Smooth muscle cell (in vitro differentiated cells): ENCODE measurements around the gene FAT1. TPM values are rescaled to one million over a fixed set of nuclear protein-coding genes. Genes with fewer than 3 reads are reported as not detected.

Experiments used
- DNase-seq: peaks from one replicate; lab custom pipeline; 2025; ENCODE audit not compliant: unreplicated experiment; lab: John Stamatoyannopoulos, UW
- H2AFZ ChIP-seq: fragments of 200-600 bp; sonication (generic); 2 replicates; pipeline ENCODE4 v1.6.0; 2016; ENCODE audit warnings: antibody characterized with exemption, low read depth, mild to moderate bottlenecking
- H3F3A ChIP-seq: fragments of 200-600 bp; sonication (generic); 2 replicates; pipeline ENCODE4 v1.6.0; 2017; ENCODE audit warnings: antibody characterized with exemption, low read depth
- H3K27ac ChIP-seq: fragments of 200-600 bp; sonication (generic); 2 replicates; pipeline ENCODE4 v1.5.1; 2016; ENCODE audit warnings: low read depth, mild to moderate bottlenecking
- H3K27me3 ChIP-seq: fragments of 200-600 bp; sonication (generic); 2 replicates; pipeline ENCODE4 v1.6.1; 2016; ENCODE audit warnings: low read depth, mild to moderate bottlenecking
- H3K36me3 ChIP-seq: fragments of 200-600 bp; sonication (generic); 2 replicates; pipeline ENCODE4 v1.5.1; 2016; ENCODE audit warnings: low read depth
- H3K4me1 ChIP-seq: fragments of 200-600 bp; sonication (generic); 2 replicates; pipeline ENCODE4 v1.5.1; 2016; ENCODE audit warnings: low read depth
- H3K4me2 ChIP-seq: fragments of 200-600 bp; sonication (generic); 2 replicates; pipeline ENCODE4 v1.6.0; 2016; ENCODE audit warnings: mild to moderate bottlenecking
- H3K4me3 ChIP-seq: fragments of 200-600 bp; sonication (generic); 2 replicates; pipeline ENCODE4 v1.5.1; 2016; ENCODE audit warnings: mild to moderate bottlenecking
- H3K79me2 ChIP-seq: fragments of 200-600 bp; sonication (generic); 2 replicates; pipeline ENCODE4 v1.6.0; 2016; ENCODE audit warnings: low read depth, mild to moderate bottlenecking
- H3K9ac ChIP-seq: fragments of 200-600 bp; sonication (generic); 2 replicates; pipeline ENCODE4 v1.6.0; 2016; ENCODE audit warnings: low read depth
- H3K9me3 ChIP-seq: fragments of 200-600 bp; sonication (generic); replicated peaks from 2 replicates; pipeline ENCODE4 v1.5.1; 2016; ENCODE audit warnings: low read depth
- H4K20me1 ChIP-seq: fragments of 200-600 bp; sonication (generic); 2 replicates; pipeline ENCODE4 v1.6.0; 2016; ENCODE audit warnings: low read depth
- CTCF ChIP-seq: fragments of 200-600 bp; sonication (generic); IDR thresholded peaks from 2 replicates; pipeline ENCODE4 v1.5.1; 2017; ENCODE audit warnings: borderline replicate concordance, mild to moderate bottlenecking, antibody characterized with exemption; ENCODE audit not compliant: insufficient read depth, poor library complexity, severe bottlenecking
- WGBS: methylation state at CpG from one replicate; pipeline ENCODE4 v1.1.7; 2016; ENCODE audit warnings: low lambda C conversion rate; 5-methylcytosine and 5-hydroxymethylcytosine counted together
- polyA plus RNA-seq: library from polyadenylated mRNA; unstranded; fragments of >200 nt; fragmentation: Nextera tagmentation; extraction: Ambion mirVana; gene quantifications from 2 replicates; pipeline ENCODE4 v1.2.1, GENCODE V29; 2016
- total RNA-seq: library from RNA; depleted of rRNA; stranded (reverse); fragments of >200 nt; gene quantifications from 2 replicates; pipeline ENCODE4 v1.2.3, GENCODE V29; 2014

FAT1 gene
- total and polyA plus RNA-seq, 2 experiments from 2014 or later, result 42.4 to 395 TPM

- H3F3A ChIP-seq, result peaks cover 11% of the 10 kb centered on the region
- peak overlapping the region; percentile 56 for H3K4me2 ChIP-seq
- TF ChIP-seq CTCF, result no peak
- H3K9ac ChIP-seq, result no peak overlapping the region
- H2AFZ ChIP-seq, result no peak overlapping the region
- H3K4me3 ChIP-seq, result no peak overlapping the region
- H3K4me1 ChIP-seq, result peaks cover 49% of the 10 kb centered on the region
- H4K20me1 ChIP-seq, result peaks cover 100% of the 10 kb centered on the region
- peaks cover 97% of the 10 kb centered on the region for H3K79me2 ChIP-seq
- no peaks in the 10 kb centered on the region for H3K27me3 ChIP-seq
- H3K36me3 ChIP-seq, result peaks cover 6% of the 10 kb centered on the region
- no peaks in the 10 kb centered on the region for H3K9me3 ChIP-seq
- 86% methylated on average over 12 of the region's 12 CpGs for WGBS
- H3K27ac ChIP-seq, result peak overlapping the region; percentile 74
- DNase-seq, result no peak
Observed at GRCh38 chr4:186701788-186702187, 21.9 kb downstream of the FAT1 start.

GRCh38 chr4:186701273-186701672, 22.4 kb downstream of the FAT1 start:
- Histone ChIP-seq H3K9ac (peak overlapping the region; percentile 49), H3K79me2 (peaks cover 97% of the 10 kb centered on the region), H3K27ac (peak overlapping the region; percentile 74), H4K20me1 (peaks cover 100% of the 10 kb centered on the region), H2AFZ (no peak overlapping the region), H3F3A (peaks cover 11% of the 10 kb centered on the region), H3K4me3 (no peak overlapping the region), H3K36me3 (peaks cover 6% of the 10 kb centered on the region), H3K4me1 (peaks cover 49% of the 10 kb centered on the region), H3K9me3 (no peaks in the 10 kb centered on the region), H3K4me2 (peak overlapping the region; percentile 56), H3K27me3 (no peaks in the 10 kb centered on the region)
- DNase-seq, result no peak
- no peak for TF ChIP-seq CTCF
- WGBS, result 9% methylated on average over 5 of the region's 5 CpGs

GRCh38 chr4:186700746-186701145, 22.9 kb downstream of the FAT1 start:
- Histone ChIP-seq H3K36me3 (peaks cover 6% of the 10 kb centered on the region), H3K4me2 (no peak overlapping the region), H2AFZ (no peak overlapping the region), H3F3A (peaks cover 11% of the 10 kb centered on the region), H3K4me1 (peaks cover 49% of the 10 kb centered on the region), H3K79me2 (peaks cover 97% of the 10 kb centered on the region), H4K20me1 (peaks cover 100% of the 10 kb centered on the region), H3K4me3 (no peak overlapping the region), H3K27me3 (no peaks in the 10 kb centered on the region), H3K9me3 (no peaks in the 10 kb centered on the region), H3K9ac (peak overlapping the region; percentile 49), H3K27ac (peak overlapping the region; percentile 74)
- 74% methylated on average over 16 of the region's 16 CpGs for WGBS
- TF ChIP-seq CTCF, result no peak
- no peak for DNase-seq

GRCh38 chr4:186699881-186700397, 23.7 kb downstream of the FAT1 start:
- DNase-seq, result no peak
- H3K79me2 ChIP-seq, result peaks cover 97% of the 10 kb centered on the region
- peak overlapping the region; percentile 35 for H3K4me2 ChIP-seq
- peaks cover 11% of the 10 kb centered on the region for H3F3A ChIP-seq
- H3K36me3 ChIP-seq, result peaks cover 6% of the 10 kb centered on the region
- H3K27me3 ChIP-seq, result no peaks in the 10 kb centered on the region
- no peak overlapping the region for H3K4me3 ChIP-seq
- peaks cover 49% of the 10 kb centered on the region for H3K4me1 ChIP-seq
- no peaks in the 10 kb centered on the region for H3K9me3 ChIP-seq
- H4K20me1 ChIP-seq, result peaks cover 98% of the 10 kb centered on the region
- peak overlapping the region; percentile 74 for H3K27ac ChIP-seq
- 93% methylated on average over 11 of the region's 11 CpGs for WGBS
- H2AFZ ChIP-seq, result no peak overlapping the region
- TF ChIP-seq CTCF, result no peak
- no peak overlapping the region for H3K9ac ChIP-seq
